GM12878 (cell line): ENCODE results near the gene ANKRD24. TPM values are rescaled to one million over a fixed set of nuclear protein-coding genes. Genes with fewer than 3 reads are reported as not detected.

Experiments
- BHLHE40 ChIP-seq, 2 experiments: fragments of 450-650 bp in 1 of 2; IDR thresholded peaks; 2 replicates each; pipeline ENCODE4 v1.6.1; 2011 to 2017; ENCODE audit warnings: low read depth in 2 of 2, borderline replicate concordance in 1 of 2, improper control_type of control experiment in 1 of 2, low read length in 1 of 2, mild to moderate bottlenecking in 1 of 2
- BRCA1 ChIP-seq: IDR thresholded peaks from 2 replicates; pipeline ENCODE4 v1.6.1; 2011; ENCODE audit warnings: low read depth, low read length, improper control_type of control experiment
- FOXM1 ChIP-seq: IDR thresholded peaks from 2 replicates; pipeline ENCODE4 v1.6.1; 2012; ENCODE audit warnings: low read depth, mild to moderate bottlenecking, inconsistent platforms, low read length, moderate library complexity
- HCFC1 ChIP-seq: fragments of 150-350 bp; IDR thresholded peaks from 2 replicates; pipeline ENCODE4 v1.6.1; 2014; ENCODE audit warnings: low read length
- KLF5 ChIP-seq: fragments of 450-650 bp; IDR thresholded peaks from 2 replicates; pipeline ENCODE4 v1.6.1; 2014; ENCODE audit warnings: mild to moderate bottlenecking; ENCODE audit not compliant: partially characterized antibody
- MXI1 ChIP-seq: fragments of 150-350 bp; IDR thresholded peaks from 2 replicates; pipeline ENCODE4 v1.6.1; 2011; ENCODE audit warnings: low read depth, mild to moderate bottlenecking, inconsistent platforms, low read length, improper control_type of control experiment
- NR2C1 ChIP-seq: fragments of 450-650 bp; IDR thresholded peaks from 2 replicates; pipeline ENCODE4 v1.6.1; 2017; ENCODE audit warnings: antibody characterized with exemption, mild to moderate bottlenecking, moderate library complexity
- NR2F1 ChIP-seq: fragments of 450-650 bp; conservative IDR thresholded peaks from 2 replicates; pipeline ENCODE4 v1.6.1; 2017; ENCODE audit warnings: mild to moderate bottlenecking
- PAX8 ChIP-seq: fragments of 450-650 bp; IDR thresholded peaks from 2 replicates; pipeline ENCODE4 v1.6.1; 2017; ENCODE audit warnings: mild to moderate bottlenecking, moderate library complexity
- POLR2AphosphoS2 ChIP-seq: IDR thresholded peaks from 2 replicates; pipeline ENCODE4 v1.6.1; 2011; ENCODE audit warnings: low read depth, mild to moderate bottlenecking, low read length, improper control_type of control experiment, moderate library complexity
- SIN3A ChIP-seq: IDR thresholded peaks from 2 replicates; pipeline ENCODE4 v1.6.1; 2012; ENCODE audit warnings: low read depth, low read length, improper control_type of control experiment
- SPI1 ChIP-seq: IDR thresholded peaks from 2 replicates; pipeline ENCODE4 v1.6.1; 2011; ENCODE audit warnings: low read depth, mild to moderate bottlenecking, low read length, moderate library complexity, borderline replicate concordance; ENCODE audit not compliant: insufficient read depth
- polyA plus RNA-seq, 11 experiments: library from polyadenylated mRNA; depleted of rRNA in 4 of 11; unstranded in 6 of 11; stranded (reverse) in 5 of 11; fragments of >200 nt; fragmentation: Nextera tagmentation in 4 of 11; fragmentation: Illumina TruSeq in 1 of 11; extraction: Ambion mirVana in 4 of 11; extraction: Trizol in 1 of 11; gene quantifications; 1 replicate in 1 of 11; 2 replicates in 10 of 11; pipeline versions ENCODE4 v1.2.1 to v1.2.3, GENCODE V29; 2011 to 2016; ENCODE audit warnings: inconsistent platforms in 2 of 11, missing spikeins in 2 of 11, low read depth in 1 of 11
- total RNA-seq, 4 experiments: library from RNA; depleted of rRNA in 3 of 4; stranded (reverse); fragments of >200 nt in 3 of 4; fragmentation: Illumina TruSeq in 1 of 4; extraction: Trizol in 1 of 4; gene quantifications; 2 replicates each; pipeline versions ENCODE4 v1.2.1 to v1.2.3, GENCODE V29; 2013 to 2021
- TF ChIP-seq, protein P1 (sequence below): fragments of 450-650 bp; IDR thresholded peaks from 2 replicates; pipeline ENCODE4 v1.6.1; 2014; ENCODE audit warnings: mild to moderate bottlenecking
- TF ChIP-seq, protein P2 (sequence below): IDR thresholded peaks from 2 replicates; pipeline ENCODE4 v1.6.1; 2012; ENCODE audit warnings: low read depth, low read length, improper control_type of control experiment
- TF ChIP-seq, protein P3 (sequence below): IDR thresholded peaks from 2 replicates; pipeline ENCODE4 v1.6.1; 2011; ENCODE audit warnings: mild to moderate bottlenecking, low read depth, low read length, moderate library complexity; ENCODE audit not compliant: insufficient replicate concordance

The ANKRD24 gene
- total and polyA plus RNA-seq, 10 of the 15 experiments (the other 5 are each of a cell fraction or from before 2014, with no cell fraction given): 0.02 to 0.59 (median 0.35) TPM; not detected in 1

DNA sequence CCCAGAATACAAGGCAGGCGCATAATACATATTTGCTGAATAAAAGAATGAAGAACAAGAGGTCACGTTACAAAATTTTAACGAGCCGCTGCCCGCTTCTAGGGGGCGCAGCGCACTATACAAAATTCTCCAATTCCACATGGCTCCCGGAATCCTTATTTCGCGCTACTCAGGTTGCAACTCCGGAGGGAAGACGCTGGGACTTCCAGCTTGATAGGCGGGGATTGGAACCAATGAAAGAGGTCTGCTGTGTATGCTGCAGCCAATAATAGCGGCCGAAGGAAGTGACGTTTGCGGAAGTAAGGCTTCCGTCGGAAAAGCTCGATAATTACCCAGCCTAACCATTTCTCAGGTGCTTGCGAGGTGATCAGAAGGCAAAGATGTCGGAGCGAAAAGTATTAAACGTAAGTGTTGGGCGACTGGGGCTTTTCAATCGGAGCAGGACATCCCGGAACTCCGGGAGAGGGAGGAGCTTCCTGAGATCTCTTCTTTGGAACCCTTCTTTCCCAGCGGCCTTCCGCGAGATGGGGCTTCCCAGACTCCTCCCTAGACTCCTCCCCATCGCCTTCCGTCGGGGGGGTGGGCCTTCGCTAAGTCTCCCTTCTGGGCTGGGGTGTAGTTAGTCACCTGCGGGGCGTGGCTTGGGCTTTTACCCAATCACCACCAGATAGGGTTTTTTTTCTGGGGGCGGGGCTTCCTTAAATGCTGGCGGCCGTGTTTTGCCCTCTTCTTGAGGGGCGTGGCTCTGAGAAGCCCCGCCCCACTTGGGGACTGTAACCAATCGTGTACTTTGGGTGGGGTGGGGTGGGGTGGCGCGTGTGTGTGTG, 64.5 kb downstream of the ANKRD24 start, which contains the start of gene YJU2 (continued):
- TF ChIP-seq BRCA1 (no peak), NR2F1 (no peak; the same call in 1 of the 2 replicates), SIN3A (peak; percentile 25; the same call in 1 of the 2 replicates), NR2C1 (no peak; the same call in 1 of the 2 replicates), SPI1 (no peak), MXI1 (peak; percentile 91), KLF5 (peak; percentile 74), FOXM1 (peak; percentile 91), PAX8 (no peak), POLR2AphosphoS2 (peak; percentile 97), BHLHE40 (IDR thresholded peaks at IDR 0.05; ENCODE audit: borderline replicate concordance in 1 of 2, low read depth in 2 of 2, low read length in 1 of 2) (peak; percentile 62 to 70; a peak in 3 of 4 replicates), HCFC1 (peak; percentile 85)
- TF ChIP-seq, protein P1, sequence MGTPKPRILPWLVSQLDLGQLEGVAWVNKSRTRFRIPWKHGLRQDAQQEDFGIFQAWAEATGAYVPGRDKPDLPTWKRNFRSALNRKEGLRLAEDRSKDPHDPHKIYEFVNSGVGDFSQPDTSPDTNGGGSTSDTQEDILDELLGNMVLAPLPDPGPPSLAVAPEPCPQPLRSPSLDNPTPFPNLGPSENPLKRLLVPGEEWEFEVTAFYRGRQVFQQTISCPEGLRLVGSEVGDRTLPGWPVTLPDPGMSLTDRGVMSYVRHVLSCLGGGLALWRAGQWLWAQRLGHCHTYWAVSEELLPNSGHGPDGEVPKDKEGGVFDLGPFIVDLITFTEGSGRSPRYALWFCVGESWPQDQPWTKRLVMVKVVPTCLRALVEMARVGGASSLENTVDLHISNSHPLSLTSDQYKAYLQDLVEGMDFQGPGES: peak; percentile 95
- TF ChIP-seq, protein P2, sequence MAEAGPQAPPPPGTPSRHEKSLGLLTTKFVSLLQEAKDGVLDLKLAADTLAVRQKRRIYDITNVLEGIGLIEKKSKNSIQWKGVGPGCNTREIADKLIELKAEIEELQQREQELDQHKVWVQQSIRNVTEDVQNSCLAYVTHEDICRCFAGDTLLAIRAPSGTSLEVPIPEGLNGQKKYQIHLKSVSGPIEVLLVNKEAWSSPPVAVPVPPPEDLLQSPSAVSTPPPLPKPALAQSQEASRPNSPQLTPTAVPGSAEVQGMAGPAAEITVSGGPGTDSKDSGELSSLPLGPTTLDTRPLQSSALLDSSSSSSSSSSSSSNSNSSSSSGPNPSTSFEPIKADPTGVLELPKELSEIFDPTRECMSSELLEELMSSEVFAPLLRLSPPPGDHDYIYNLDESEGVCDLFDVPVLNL: peak; percentile 59
- TF ChIP-seq, protein P3, sequence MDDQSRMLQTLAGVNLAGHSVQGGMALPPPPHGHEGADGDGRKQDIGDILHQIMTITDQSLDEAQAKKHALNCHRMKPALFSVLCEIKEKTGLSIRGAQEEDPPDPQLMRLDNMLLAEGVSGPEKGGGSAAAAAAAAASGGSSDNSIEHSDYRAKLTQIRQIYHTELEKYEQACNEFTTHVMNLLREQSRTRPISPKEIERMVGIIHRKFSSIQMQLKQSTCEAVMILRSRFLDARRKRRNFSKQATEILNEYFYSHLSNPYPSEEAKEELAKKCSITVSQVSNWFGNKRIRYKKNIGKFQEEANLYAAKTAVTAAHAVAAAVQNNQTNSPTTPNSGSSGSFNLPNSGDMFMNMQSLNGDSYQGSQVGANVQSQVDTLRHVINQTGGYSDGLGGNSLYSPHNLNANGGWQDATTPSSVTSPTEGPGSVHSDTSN: peak; percentile 100
- TF ChIP-seq, all 136 proteins: peak for 84
